ENCODE data around the gene FOXRED1.

DNA sequence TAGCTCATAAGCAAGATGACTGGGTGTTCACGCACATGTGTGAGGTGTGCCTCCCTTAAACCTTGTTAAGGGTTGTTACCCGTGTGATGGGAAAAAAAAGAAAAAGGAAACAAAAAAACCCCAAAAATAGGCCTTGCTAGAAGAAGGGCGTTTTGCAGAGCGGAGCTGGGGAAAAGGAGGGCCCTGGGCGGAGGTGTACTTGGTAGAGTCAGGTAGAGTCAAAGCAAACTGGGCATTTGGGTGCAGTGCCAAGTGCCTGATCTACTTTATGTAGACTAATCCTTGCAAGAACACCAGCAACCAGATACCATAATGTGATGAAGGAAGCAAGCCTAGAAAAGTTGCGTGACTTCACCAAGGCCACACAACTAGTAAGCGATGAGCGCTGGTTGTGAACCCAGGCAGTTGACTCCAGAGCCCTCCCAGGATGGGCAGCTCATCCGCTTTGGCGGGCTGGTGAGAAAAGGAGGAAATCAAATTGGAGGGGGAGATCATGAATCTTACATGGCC is 12.8 kb downstream of the FOXRED1 start:
- TF ChIP-seq FOS (IDR thresholded peaks at IDR 0.05; ENCODE audit: low read depth, low read length) (no peak), POLR2A (IDR thresholded peaks at IDR 0.05; ENCODE audit: low read depth, low read length) (no peak), CEBPB (IDR thresholded peaks at IDR 0.05; ENCODE audit: low read depth, low read length) (no peak), RCOR1 (IDR thresholded peaks at IDR 0.05; ENCODE audit: insufficient replicate concordance, low read length) (no peak), RFX5 (IDR thresholded peaks at IDR 0.05; ENCODE audit: low read depth, low read length) (no peak), MAZ (IDR thresholded peaks at IDR 0.05; ENCODE audit: borderline replicate concordance, low read depth, low read length) (no peak), RAD21 (IDR thresholded peaks at IDR 0.05; ENCODE audit: low read length) (no peak)
- TF ChIP-seq, protein P1, sequence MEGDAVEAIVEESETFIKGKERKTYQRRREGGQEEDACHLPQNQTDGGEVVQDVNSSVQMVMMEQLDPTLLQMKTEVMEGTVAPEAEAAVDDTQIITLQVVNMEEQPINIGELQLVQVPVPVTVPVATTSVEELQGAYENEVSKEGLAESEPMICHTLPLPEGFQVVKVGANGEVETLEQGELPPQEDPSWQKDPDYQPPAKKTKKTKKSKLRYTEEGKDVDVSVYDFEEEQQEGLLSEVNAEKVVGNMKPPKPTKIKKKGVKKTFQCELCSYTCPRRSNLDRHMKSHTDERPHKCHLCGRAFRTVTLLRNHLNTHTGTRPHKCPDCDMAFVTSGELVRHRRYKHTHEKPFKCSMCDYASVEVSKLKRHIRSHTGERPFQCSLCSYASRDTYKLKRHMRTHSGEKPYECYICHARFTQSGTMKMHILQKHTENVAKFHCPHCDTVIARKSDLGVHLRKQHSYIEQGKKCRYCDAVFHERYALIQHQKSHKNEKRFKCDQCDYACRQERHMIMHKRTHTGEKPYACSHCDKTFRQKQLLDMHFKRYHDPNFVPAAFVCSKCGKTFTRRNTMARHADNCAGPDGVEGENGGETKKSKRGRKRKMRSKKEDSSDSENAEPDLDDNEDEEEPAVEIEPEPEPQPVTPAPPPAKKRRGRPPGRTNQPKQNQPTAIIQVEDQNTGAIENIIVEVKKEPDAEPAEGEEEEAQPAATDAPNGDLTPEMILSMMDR (conservative IDR thresholded peaks at IDR 0.05; ENCODE audit: low read depth, low read length), result no peak
- TF ChIP-seq, protein P2, sequence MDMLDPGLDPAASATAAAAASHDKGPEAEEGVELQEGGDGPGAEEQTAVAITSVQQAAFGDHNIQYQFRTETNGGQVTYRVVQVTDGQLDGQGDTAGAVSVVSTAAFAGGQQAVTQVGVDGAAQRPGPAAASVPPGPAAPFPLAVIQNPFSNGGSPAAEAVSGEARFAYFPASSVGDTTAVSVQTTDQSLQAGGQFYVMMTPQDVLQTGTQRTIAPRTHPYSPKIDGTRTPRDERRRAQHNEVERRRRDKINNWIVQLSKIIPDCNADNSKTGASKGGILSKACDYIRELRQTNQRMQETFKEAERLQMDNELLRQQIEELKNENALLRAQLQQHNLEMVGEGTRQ (IDR thresholded peaks at IDR 0.05; ENCODE audit: low read depth, low read length), result no peak
- TF ChIP-seq, protein P3, sequence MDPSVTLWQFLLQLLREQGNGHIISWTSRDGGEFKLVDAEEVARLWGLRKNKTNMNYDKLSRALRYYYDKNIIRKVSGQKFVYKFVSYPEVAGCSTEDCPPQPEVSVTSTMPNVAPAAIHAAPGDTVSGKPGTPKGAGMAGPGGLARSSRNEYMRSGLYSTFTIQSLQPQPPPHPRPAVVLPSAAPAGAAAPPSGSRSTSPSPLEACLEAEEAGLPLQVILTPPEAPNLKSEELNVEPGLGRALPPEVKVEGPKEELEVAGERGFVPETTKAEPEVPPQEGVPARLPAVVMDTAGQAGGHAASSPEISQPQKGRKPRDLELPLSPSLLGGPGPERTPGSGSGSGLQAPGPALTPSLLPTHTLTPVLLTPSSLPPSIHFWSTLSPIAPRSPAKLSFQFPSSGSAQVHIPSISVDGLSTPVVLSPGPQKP (IDR thresholded peaks at IDR 0.05; ENCODE audit: borderline replicate concordance, low read depth, low read length), result no peak

All from IMR-90 (cell line).